Aorta (tissue), 5 donors: ENCODE data around the gene CCDC57. TPM values are rescaled to one million over a fixed set of nuclear protein-coding genes. Genes with fewer than 3 reads are reported as not detected.

Experiments
- ATAC-seq: fragments of 200-7000 bp; cut with Tn5 transposase; one replicate; pipeline ENCODE4 v1.9.1; 2022; ENCODE audit warnings: moderate library complexity; ENCODE audit not compliant: low FRiP score
- DNase-seq, 2 donors: peaks; one replicate each; pipeline ENCODE4 v3.0.0-alpha.2; 2020
- H3K27ac ChIP-seq, 2 donors: one replicate each; pipeline ENCODE4 v1.5.1; 2013; ENCODE audit warnings: low read length in 2 of 2, mild to moderate bottlenecking in 2 of 2, moderate library complexity in 2 of 2, control low read depth in 1 of 2, inconsistent platforms in 1 of 2, low read depth in 1 of 2
- H3K27me3 ChIP-seq, 2 donors: one replicate each; pipeline ENCODE4 v1.6.1; 2013; ENCODE audit warnings: control low read depth in 1 of 2, low read length in 1 of 2, mild to moderate bottlenecking in 1 of 2, moderate library complexity in 1 of 2; ENCODE audit not compliant: insufficient read depth in 2 of 2, control insufficient read depth in 1 of 2
- H3K36me3 ChIP-seq, 2 donors: one replicate each; pipeline ENCODE4 v1.6.1; 2013; ENCODE audit warnings: control low read depth in 1 of 2, low read length in 1 of 2, mild to moderate bottlenecking in 1 of 2; ENCODE audit not compliant: insufficient read depth in 2 of 2, control insufficient read depth in 1 of 2
- H3K4me1 ChIP-seq, 2 donors: one replicate each; pipeline ENCODE4 v1.6.1; 2013; ENCODE audit warnings: low read length in 2 of 2, control low read depth in 1 of 2, mild to moderate bottlenecking in 1 of 2, moderate library complexity in 1 of 2; ENCODE audit not compliant: insufficient read depth in 2 of 2, control insufficient read depth in 1 of 2
- H3K4me3 ChIP-seq, 2 donors: one replicate each; pipeline ENCODE4 v1.5.1; 2013; ENCODE audit warnings: low read length in 2 of 2, control low read depth in 1 of 2, mild to moderate bottlenecking in 1 of 2
- H3K9me3 ChIP-seq: one replicate; pipeline ENCODE4 v1.6.1; 2013; ENCODE audit warnings: mild to moderate bottlenecking, low read length; ENCODE audit not compliant: control insufficient read depth
- WGBS, 2 donors: extraction: QIAGEN DNeasy Blood & Tissue Kit; methylation state at CpG; one replicate each; pipeline ENCODE4 v1.1.7; 2013; 5-methylcytosine and 5-hydroxymethylcytosine counted together
- intact Hi-C, 2 donors: fragments of 100-400 bp; cut with DNase I; formaldehyde crosslinking; loops; one replicate each; pipeline versions ENCODE4 v1.14.2 to v1.15.0; 2022
- polyA plus RNA-seq, 2 donors: library from polyadenylated mRNA; stranded (reverse); fragments of 200-250 nt; gene quantifications; one replicate each; pipeline ENCODE4 v1.2.3, GENCODE V29; 2013
- total RNA-seq, 2 donors: library from RNA; stranded (reverse); fragmentation: NEBNext Ultra II Directional; extraction: Animal tissue kit (Norgen Biotek cat#: 25700); gene quantifications; one replicate each; pipeline ENCODE4 v1.2.1, GENCODE V29; 2021
- donor health status: healthy with polysubstance abuse.
- donor health status: Bipolar disorder and iron deficiency.
- donor health status: DM: no; HTN: no; CAD: no.
- donor health status: DM: no; HTN: no; CAD: no.
- donor health status: DM: yes; HTN: yes; CAD: no.

The CCDC57 gene
- total and polyA plus RNA-seq, 4 donors, result 17.8 to 145 (median 42.3) TPM

GRCh38 chr17:82228278-82228841, 15.7 kb upstream of the CCDC57 start:
- Histone ChIP-seq H3K36me3 (no peaks in the 10 kb centered on the region), H3K4me3 (peak overlapping the region in 1 of 2 donors; percentile 40), H3K27me3 (peaks cover 0 to 3% of the 10 kb centered on the region in 2 donors), H3K9me3 (no peaks in the 10 kb centered on the region), H3K4me1 (no peaks in the 10 kb centered on the region), H3K27ac (no peak overlapping the region)
- intact Hi-C loops, result no loop called here
- 40 to 42% methylated on average over 40 to 63 of the region's 63 CpGs for WGBS, 2 donors
- ATAC-seq, result no peak
- DNase-seq, result peak in 1 of 2 donors; percentile 87

GRCh38 chr17:82227629-82228277, 15.1 kb upstream of the CCDC57 start:
- H3K4me3 ChIP-seq, result no peak overlapping the region

GRCh38 chr17:82226809-82227628, 14.4 kb upstream of the CCDC57 start:
- H3K27me3 ChIP-seq, result peaks cover 0 to 3% of the 10 kb centered on the region in 2 donors
- no peak overlapping the region for H3K4me3 ChIP-seq
- no peaks in the 10 kb centered on the region for H3K9me3 ChIP-seq
- ATAC-seq (no peak), DNase-seq (peak; percentile 48 to 67)
- WGBS, 2 donors, result 90 to 93% methylated on average over 14 to 16 of the region's 16 CpGs
- no peaks in the 10 kb centered on the region for H3K4me1 ChIP-seq
- H3K27ac ChIP-seq, result no peak overlapping the region
- no peaks in the 10 kb centered on the region for H3K36me3 ChIP-seq
- intact Hi-C loops, result no loop called here

More at GRCh38 chr17:82227629-82228277, 15.1 kb upstream of the CCDC57 start:
- Histone ChIP-seq H3K27me3 (peaks cover 0 to 3% of the 10 kb centered on the region in 2 donors), H3K36me3 (no peaks in the 10 kb centered on the region), H3K27ac (no peak overlapping the region), H3K4me1 (no peaks in the 10 kb centered on the region), H3K9me3 (no peaks in the 10 kb centered on the region)
- intact Hi-C loops, result no loop called here
- DNase-seq (peak in 1 of 2 donors; percentile 51), ATAC-seq (no peak)
- WGBS, 2 donors, result 88 to 89% methylated on average over 17 to 18 of the region's 18 CpGs

- WGBS, 2 donors, result 91 to 95% methylated on average over 15 of the region's 15 CpGs
These were observed 13.6 kb upstream of the CCDC57 start for GRCh38 chr17:82226146-82226808.

GRCh38 chr17:82225368-82226029, 12.9 kb upstream of the CCDC57 start:
- no peak overlapping the region for H3K4me3 ChIP-seq
- H3K36me3 ChIP-seq, result no peaks in the 10 kb centered on the region
- no peak for ATAC-seq
- WGBS, 2 donors, result 87 to 90% methylated on average over 22 to 24 of the region's 24 CpGs
- H3K27me3 ChIP-seq, result peaks cover 0 to 3% of the 10 kb centered on the region in 2 donors
- intact Hi-C loops, result no loop called here
- H3K27ac ChIP-seq, result no peak overlapping the region
- no peaks in the 10 kb centered on the region for H3K9me3 ChIP-seq
- peak in 1 of 2 donors; percentile 70 for DNase-seq
- no peaks in the 10 kb centered on the region for H3K4me1 ChIP-seq

More at GRCh38 chr17:82226146-82226808, 13.6 kb upstream of the CCDC57 start:
- ATAC-seq (no peak), DNase-seq (no peak)
- no peaks in the 10 kb centered on the region for H3K9me3 ChIP-seq
- no peak overlapping the region for H3K27ac ChIP-seq
- H3K36me3 ChIP-seq, result no peaks in the 10 kb centered on the region
- H3K4me3 ChIP-seq, result no peak overlapping the region
- H3K4me1 ChIP-seq, result no peaks in the 10 kb centered on the region
- peaks cover 0 to 3% of the 10 kb centered on the region in 2 donors for H3K27me3 ChIP-seq
- intact Hi-C loops, result no loop called here

- Histone ChIP-seq H3K4me1 (no peaks in the 10 kb centered on the region), H3K27ac (no peak overlapping the region), H3K27me3 (peaks cover 0 to 3% of the 10 kb centered on the region in 2 donors), H3K36me3 (no peaks in the 10 kb centered on the region), H3K9me3 (no peaks in the 10 kb centered on the region), H3K4me3 (no peak overlapping the region)
- ATAC-seq, result no peak
- no peak for DNase-seq
- intact Hi-C loops, result no loop called here
- WGBS, 2 donors, result 80 to 82% methylated on average over 8 of the region's 8 CpGs
These were observed 12.0 kb upstream of the CCDC57 start for GRCh38 chr17:82224666-82225065.

- intact Hi-C loops, result no loop called here
- Histone ChIP-seq H3K27ac (no peak overlapping the region), H3K9me3 (no peaks in the 10 kb centered on the region), H3K27me3 (no peaks in the 10 kb centered on the region), H3K36me3 (no peaks in the 10 kb centered on the region), H3K4me3 (no peak overlapping the region), H3K4me1 (no peaks in the 10 kb centered on the region)
- ATAC-seq (no peak), DNase-seq (no peak)
- 78% methylated on average over 5 of the region's 5 CpGs for WGBS, 2 donors
These were observed 10.9 kb upstream of the CCDC57 start for GRCh38 chr17:82223517-82223916.

GRCh38 chr17:82222816-82223215, 10.2 kb upstream of the CCDC57 start:
- H3K4me3 ChIP-seq, result no peak overlapping the region
- DNase-seq (no peak), ATAC-seq (no peak)
- no peak overlapping the region for H3K27ac ChIP-seq
- H3K9me3 ChIP-seq, result no peaks in the 10 kb centered on the region
- H3K27me3 ChIP-seq, result no peaks in the 10 kb centered on the region
- no peaks in the 10 kb centered on the region for H3K36me3 ChIP-seq
- 81 to 84% methylated on average over 10 of the region's 10 CpGs for WGBS, 2 donors
- intact Hi-C loops, result no loop called here
- H3K4me1 ChIP-seq, result no peaks in the 10 kb centered on the region
